GM15510 (cell line): ENCODE measurements around the gene GLCE.

Source experiments
- POLR2A ChIP-seq: IDR thresholded peaks from 3 replicates; pipeline ENCODE4 v1.6.1; 2011; ENCODE audit warnings: borderline replicate concordance; ENCODE audit not compliant: insufficient read length; ENCODE audit errors: extremely low read depth

The GLCE gene

GRCh38 chr15:69288531-69289341, 128.3 kb downstream of the GLCE start:
- no peak for TF ChIP-seq POLR2A

- TF ChIP-seq POLR2A = no peak
Observed at GRCh38 chr15:69289342-69290146, 129.1 kb downstream of the GLCE start.

- no peak for TF ChIP-seq POLR2A
Observed at GRCh38 chr15:69290346-69291164, 130.1 kb downstream of the GLCE start.

GRCh38 chr15:69292826-69293420, 132.5 kb downstream of the GLCE start:
- TF ChIP-seq POLR2A = no peak

- no peak for TF ChIP-seq POLR2A
Observed at GRCh38 chr15:69293741-69294615, 133.5 kb downstream of the GLCE start.

GRCh38 chr15:69296606-69297005, 136.2 kb downstream of the GLCE start:
- no peak for TF ChIP-seq POLR2A

- TF ChIP-seq POLR2A = no peak
Observed at GRCh38 chr15:69297642-69298353, 137.4 kb downstream of the GLCE start.

- no peak for TF ChIP-seq POLR2A
Observed at GRCh38 chr15:69298354-69298696, 137.9 kb downstream of the GLCE start.

GRCh38 chr15:69298697-69299441, 138.4 kb downstream of the GLCE start, which contains the start of gene PAQR5:
Gene PAQR5 (plus strand): TSS chr15:69298912. CDS start chr15:69360081, 61,169 bp downstream.
- TF ChIP-seq POLR2A = no peak

- TF ChIP-seq POLR2A = no peak
Observed at GRCh38 chr15:69299451-69299886, 139.0 kb downstream of the GLCE start.

- TF ChIP-seq POLR2A = no peak
Observed at GRCh38 chr15:69299943-69300588, 139.6 kb downstream of the GLCE start.

- no peak for TF ChIP-seq POLR2A
Observed at GRCh38 chr15:69302929-69303328, 142.5 kb downstream of the GLCE start.
